Natural killer cell (primary cell): Measurements from ENCODE around the gene NCBP2. TPM values are rescaled to one million over a fixed set of nuclear protein-coding genes. Genes with fewer than 3 reads are reported as not detected.
A peak's percentile ranks its signal among the peaks of the same experiment; 100 is the strongest.

ENCODE experiments used
- ATAC-seq, 3 donors: fragments of 150-1000 bp in 2 of 3; fragments of 200-7000 bp in 1 of 3; cut with Tn5 transposase; 1 replicate in 1 of 3; 2 replicates in 2 of 3; pipeline ENCODE4 v1.10.0; 2021; ENCODE audit warnings: mild to moderate bottlenecking in 2 of 3, moderate library complexity in 2 of 3
- DNase-seq, 2 donors: peaks; one replicate each; pipeline versions ENCODE4 v3.0.0 to v3.0.0-alpha.2; 2013 to 2021; ENCODE audit warnings: mixed read lengths in 1 of 2
- H3K27ac ChIP-seq: one replicate; pipeline ENCODE4 v1.5.1; 2013; ENCODE audit warnings: mild to moderate bottlenecking, low read length
- H3K27me3 ChIP-seq: one replicate; pipeline ENCODE4 v1.6.1; 2013; ENCODE audit warnings: low read length; ENCODE audit not compliant: control insufficient read depth, insufficient read depth
- H3K36me3 ChIP-seq: one replicate; pipeline ENCODE4 v1.6.1; 2013; ENCODE audit warnings: low read length; ENCODE audit not compliant: control insufficient read depth, insufficient read depth
- H3K4me1 ChIP-seq: one replicate; pipeline ENCODE4 v1.6.1; 2013; ENCODE audit warnings: low read length; ENCODE audit not compliant: control insufficient read depth, insufficient read depth
- H3K4me3 ChIP-seq: one replicate; pipeline ENCODE4 v1.5.1; 2013; ENCODE audit warnings: low read length
- H3K9me3 ChIP-seq: one replicate; pipeline ENCODE4 v1.6.1; 2013; ENCODE audit warnings: low read length; ENCODE audit not compliant: control insufficient read depth, insufficient read depth
- H3K27ac Mint-ChIP-seq, 2 donors: one replicate each; pipeline ENCODE4 v1.8.0; 2022; ENCODE audit warnings: mild to moderate bottlenecking in 2 of 2, mixed read lengths in 2 of 2, moderate library complexity in 1 of 2
- H3K27me3 Mint-ChIP-seq, 2 donors: one replicate each; pipeline ENCODE4 v1.8.0; 2022; ENCODE audit warnings: low read depth in 2 of 2, mixed read lengths in 2 of 2
- H3K36me3 Mint-ChIP-seq: one replicate; pipeline ENCODE4 v1.8.0; 2022; ENCODE audit warnings: mixed read lengths
- H3K4me1 Mint-ChIP-seq, 2 donors: one replicate each; pipeline ENCODE4 v1.8.0; 2022; ENCODE audit warnings: mixed read lengths in 2 of 2
- H3K4me3 Mint-ChIP-seq: one replicate; pipeline ENCODE4 v1.8.0; 2022; ENCODE audit warnings: mild to moderate bottlenecking, moderate library complexity, mixed read lengths
- H3K9me3 Mint-ChIP-seq, 2 donors: one replicate each; pipeline ENCODE4 v1.8.0; 2022; ENCODE audit warnings: mixed read lengths in 2 of 2
- WGBS: methylation state at CpG from one replicate; pipeline ENCODE4 v1.1.7; 2013; ENCODE audit warnings: missing lambda C conversion rate; ENCODE audit not compliant: insufficient coverage; 5-methylcytosine and 5-hydroxymethylcytosine counted together
- intact Hi-C: fragments of 100-400 bp; cut with micrococcal nuclease; formaldehyde crosslinking; loops from one replicate; pipeline ENCODE4 v1.14.2; 2022
- total RNA-seq, 4 donors: library from RNA; stranded (reverse); fragments of 120-200 nt in 1 of 4; gene quantifications; one replicate each; pipeline versions ENCODE4 v1.2.3 to v1.2.4, GENCODE V29; 2013 to 2022
- TF ChIP-seq, protein P1 (sequence below): fragments of 200-600 bp; IDR thresholded peaks from one replicate; pipeline ENCODE4 v1.8.0; 2022; ENCODE audit warnings: antibody characterized with exemption

NCBP2 gene
- total RNA-seq, 3 donors from 2014 or later (not counting 1 experiment from before 2014, with no cell fraction given): 32.3 to 44.1 (median 37.5) TPM

DNA sequence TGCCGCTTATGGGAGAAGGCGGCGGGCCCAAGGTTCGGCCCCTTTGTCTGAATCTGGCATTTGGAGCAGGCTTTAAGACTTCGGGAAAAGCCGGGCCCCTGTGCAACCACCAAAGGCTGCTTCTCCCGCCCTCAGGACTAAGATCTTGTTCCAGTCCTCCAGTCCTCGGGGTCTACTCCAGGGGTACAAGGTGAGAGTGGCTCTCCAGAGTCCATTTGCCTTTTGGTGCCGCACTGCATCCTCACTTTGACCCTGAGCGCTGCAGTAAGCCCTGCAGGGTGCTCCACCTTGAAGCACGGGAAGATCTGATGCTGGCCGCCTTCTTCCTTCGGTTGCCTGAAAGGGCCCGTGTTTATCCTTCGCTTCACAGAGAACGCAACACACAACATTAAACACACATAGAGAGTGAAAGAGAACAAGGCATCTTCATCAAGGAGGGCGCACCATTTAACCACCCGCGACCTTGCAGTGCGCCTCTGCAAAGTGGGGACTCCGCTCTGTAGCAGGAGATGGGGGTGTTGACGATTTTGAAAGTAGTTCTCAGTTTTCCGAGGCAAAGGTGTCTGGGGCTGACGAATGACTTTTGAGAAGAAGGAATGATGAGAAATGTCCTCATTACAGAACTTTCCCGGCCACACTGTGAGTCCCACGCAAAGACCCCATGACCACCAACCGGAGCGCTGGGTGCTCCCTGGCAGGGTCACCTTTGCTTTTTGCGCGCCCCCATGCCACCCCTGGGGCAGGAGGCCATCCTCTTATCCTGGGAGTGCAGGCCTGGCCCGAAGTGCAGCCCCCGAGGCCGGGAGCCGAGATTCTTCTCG is 25.3 kb upstream of the NCBP2 start:
- TF ChIP-seq, protein P1, sequence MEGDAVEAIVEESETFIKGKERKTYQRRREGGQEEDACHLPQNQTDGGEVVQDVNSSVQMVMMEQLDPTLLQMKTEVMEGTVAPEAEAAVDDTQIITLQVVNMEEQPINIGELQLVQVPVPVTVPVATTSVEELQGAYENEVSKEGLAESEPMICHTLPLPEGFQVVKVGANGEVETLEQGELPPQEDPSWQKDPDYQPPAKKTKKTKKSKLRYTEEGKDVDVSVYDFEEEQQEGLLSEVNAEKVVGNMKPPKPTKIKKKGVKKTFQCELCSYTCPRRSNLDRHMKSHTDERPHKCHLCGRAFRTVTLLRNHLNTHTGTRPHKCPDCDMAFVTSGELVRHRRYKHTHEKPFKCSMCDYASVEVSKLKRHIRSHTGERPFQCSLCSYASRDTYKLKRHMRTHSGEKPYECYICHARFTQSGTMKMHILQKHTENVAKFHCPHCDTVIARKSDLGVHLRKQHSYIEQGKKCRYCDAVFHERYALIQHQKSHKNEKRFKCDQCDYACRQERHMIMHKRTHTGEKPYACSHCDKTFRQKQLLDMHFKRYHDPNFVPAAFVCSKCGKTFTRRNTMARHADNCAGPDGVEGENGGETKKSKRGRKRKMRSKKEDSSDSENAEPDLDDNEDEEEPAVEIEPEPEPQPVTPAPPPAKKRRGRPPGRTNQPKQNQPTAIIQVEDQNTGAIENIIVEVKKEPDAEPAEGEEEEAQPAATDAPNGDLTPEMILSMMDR: no peak
- Histone ChIP-seq H3K27ac (no peak overlapping the region), H3K9me3 (no peaks in the 10 kb centered on the region), H3K4me3 (peak overlapping the region; percentile 41), H3K27me3 (no peaks in the 10 kb centered on the region), H3K4me1 (peaks cover 14% of the 10 kb centered on the region), H3K36me3 (no peaks in the 10 kb centered on the region)
- 79% methylated on average over 35 of the region's 35 CpGs for WGBS
- intact Hi-C loops: loop anchor here (5.0 kb wide), 1 partner anchor 430 kb away; no protein-coding TSS in a partner anchor
- Mint-ChIP-seq H3K4me1 (peaks cover 5 to 25% of the 10 kb centered on the region in 2 donors), H3K4me3 (peak overlapping the region; percentile 71), H3K36me3 (no peaks in the 10 kb centered on the region), H3K9me3 (no peaks in the 10 kb centered on the region), H3K27me3 (no peaks in the 10 kb centered on the region), H3K27ac (no peak overlapping the region)
- peak in 1 of 2 donors; percentile 10 for DNase-seq
- no peak for ATAC-seq

DNA sequence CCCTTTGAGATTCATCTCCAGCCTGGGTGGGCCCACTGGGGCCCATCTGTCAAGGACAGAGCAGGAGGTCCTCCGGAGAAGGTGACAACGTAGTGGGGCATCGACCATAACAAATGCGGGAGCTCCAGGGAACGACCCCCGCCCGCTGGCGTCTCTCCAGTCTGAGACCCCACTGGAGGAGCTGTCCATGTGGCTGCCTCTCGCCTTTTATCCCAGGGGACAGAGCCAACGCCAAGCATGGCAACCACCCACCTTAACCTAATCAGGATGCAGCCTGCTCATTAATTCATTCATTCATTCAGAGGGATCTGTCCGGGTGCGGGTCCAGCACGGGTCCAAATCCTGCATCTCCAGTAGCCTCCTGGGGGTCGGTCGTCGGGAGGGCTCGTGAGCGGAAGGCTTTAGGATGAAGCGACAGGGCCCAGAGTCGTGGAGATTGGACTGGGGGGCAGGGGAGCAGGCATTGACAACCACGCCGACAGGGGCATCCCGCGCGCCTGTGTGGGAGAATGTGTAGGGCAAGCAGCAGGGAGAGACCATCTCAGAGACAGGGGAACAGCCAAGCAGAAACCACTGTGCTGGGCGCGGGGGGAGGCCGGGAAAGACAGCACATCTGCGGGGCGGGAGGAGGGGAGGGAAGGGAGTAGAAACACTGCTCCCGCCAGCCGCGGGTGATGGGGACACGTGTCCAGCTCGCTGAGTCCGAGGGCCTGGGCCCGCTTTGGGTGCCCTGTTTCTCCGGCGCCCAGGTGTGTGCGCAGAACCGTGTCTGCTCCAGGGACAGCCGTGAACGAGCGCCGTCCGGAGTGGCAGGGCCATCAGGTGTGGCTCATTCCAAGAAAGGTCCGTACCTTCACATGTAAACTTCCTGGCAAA is 24.4 kb upstream of the NCBP2 start:
- H3K36me3 ChIP-seq: no peaks in the 10 kb centered on the region
- intact Hi-C loops: loop anchor here (5.0 kb wide), 1 partner anchor 429 kb away; no protein-coding TSS in a partner anchor
- no peak overlapping the region for H3K4me3 ChIP-seq
- Mint-ChIP-seq H3K4me1 (peaks cover 5 to 25% of the 10 kb centered on the region in 2 donors), H3K4me3 (peak overlapping the region; percentile 73), H3K27ac (no peak overlapping the region), H3K36me3 (no peaks in the 10 kb centered on the region), H3K9me3 (no peaks in the 10 kb centered on the region), H3K27me3 (no peaks in the 10 kb centered on the region)
- WGBS: 90% methylated on average over 47 of the region's 47 CpGs
- peaks cover 14% of the 10 kb centered on the region for H3K4me1 ChIP-seq
- no peaks in the 10 kb centered on the region for H3K9me3 ChIP-seq
- DNase-seq (peak in 1 of 2 donors; percentile 9), ATAC-seq (no peak)
- no peak overlapping the region for H3K27ac ChIP-seq
- TF ChIP-seq, protein P1: no peak
- H3K27me3 ChIP-seq: no peaks in the 10 kb centered on the region

DNA sequence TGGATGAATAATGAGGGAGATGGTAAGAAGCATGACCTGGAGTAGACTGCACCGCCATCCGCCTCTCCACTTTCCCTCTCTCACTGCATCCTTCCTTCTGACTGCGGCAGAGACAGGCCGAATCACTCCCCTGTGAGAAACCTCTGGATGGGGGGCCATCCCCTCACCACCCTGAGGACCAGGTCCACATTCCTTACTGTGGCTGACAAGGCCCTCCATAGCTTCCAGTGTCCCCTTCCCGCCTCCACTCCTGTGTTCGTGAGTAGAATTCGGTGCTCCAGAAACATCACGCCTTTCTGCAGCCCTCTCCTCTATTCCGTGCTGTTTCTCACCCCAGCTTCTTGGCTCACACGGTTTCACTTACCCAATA is 23.5 kb upstream of the NCBP2 start:
- peaks cover 5 to 24% of the 10 kb centered on the region in 2 donors for H3K4me1 Mint-ChIP-seq
- no peaks in the 10 kb centered on the region for H3K27me3 ChIP-seq
- no peak overlapping the region for H3K4me3 ChIP-seq
- H3K36me3 ChIP-seq: no peaks in the 10 kb centered on the region
- DNase-seq: peak in 1 of 2 donors; percentile 9
- H3K4me1 ChIP-seq: peaks cover 14% of the 10 kb centered on the region
- intact Hi-C loops: loop anchor here (5.0 kb wide), 1 partner anchor 428 kb away; no protein-coding TSS in a partner anchor
- TF ChIP-seq, protein P1: no peak
- ATAC-seq: no peak
- H3K27ac ChIP-seq: no peak overlapping the region
- H3K27ac Mint-ChIP-seq: no peak overlapping the region
- H3K36me3 Mint-ChIP-seq: no peaks in the 10 kb centered on the region
- H3K27me3 Mint-ChIP-seq: no peaks in the 10 kb centered on the region
- H3K9me3 Mint-ChIP-seq: no peaks in the 10 kb centered on the region
- 95% methylated on average over 10 of the region's 10 CpGs for WGBS
- no peaks in the 10 kb centered on the region for H3K9me3 ChIP-seq
- no peak overlapping the region for H3K4me3 Mint-ChIP-seq
